HG02852 (cell line): ENCODE data around the gene TRMT61A.

Source experiments
- ATAC-seq: cut with Tn5 transposase; IDR thresholded peaks from one replicate; pipeline ENCODE4 v1.9.1; 2021; ENCODE audit warnings: mild to moderate bottlenecking, moderate library complexity; ENCODE audit not compliant: unreplicated experiment

TRMT61A gene

DNA sequence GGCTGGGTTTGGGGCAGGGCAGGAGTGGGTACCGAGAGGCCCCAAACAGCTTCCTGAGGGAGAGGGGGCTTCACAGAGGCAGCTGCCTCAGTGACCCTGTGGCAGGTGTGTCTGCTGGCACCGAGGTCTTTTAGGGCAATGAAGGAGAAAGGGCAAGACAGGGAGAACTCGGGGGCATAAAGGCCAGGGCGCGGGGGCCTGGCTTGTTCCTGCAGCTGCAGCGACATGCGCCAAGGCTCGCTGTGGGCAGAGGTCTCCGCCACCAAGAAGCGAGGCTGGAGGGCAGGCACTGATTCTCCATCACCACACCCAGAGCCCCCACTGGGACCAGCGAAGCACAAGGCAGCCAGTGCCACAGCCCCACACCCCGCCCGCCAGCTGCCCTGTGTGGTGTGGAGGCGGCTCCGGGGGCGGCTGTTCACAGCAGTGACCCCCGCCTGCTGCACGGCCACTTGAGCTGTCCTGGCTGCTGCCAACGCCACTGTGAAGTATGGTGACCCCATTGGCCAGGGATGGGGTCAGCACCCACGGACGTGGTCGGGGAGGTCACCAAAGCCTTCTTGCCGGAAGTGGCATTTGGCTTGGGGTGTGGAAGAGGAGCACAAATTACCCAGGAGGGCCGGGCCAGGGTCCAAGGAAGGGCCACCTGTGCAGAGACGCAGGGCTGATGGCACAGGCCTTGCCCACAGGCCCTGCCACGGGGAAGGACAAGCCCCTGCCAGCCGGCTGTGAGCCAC lies 17.1 kb downstream of the TRMT61A start:
- ATAC-seq: no peak

DNA sequence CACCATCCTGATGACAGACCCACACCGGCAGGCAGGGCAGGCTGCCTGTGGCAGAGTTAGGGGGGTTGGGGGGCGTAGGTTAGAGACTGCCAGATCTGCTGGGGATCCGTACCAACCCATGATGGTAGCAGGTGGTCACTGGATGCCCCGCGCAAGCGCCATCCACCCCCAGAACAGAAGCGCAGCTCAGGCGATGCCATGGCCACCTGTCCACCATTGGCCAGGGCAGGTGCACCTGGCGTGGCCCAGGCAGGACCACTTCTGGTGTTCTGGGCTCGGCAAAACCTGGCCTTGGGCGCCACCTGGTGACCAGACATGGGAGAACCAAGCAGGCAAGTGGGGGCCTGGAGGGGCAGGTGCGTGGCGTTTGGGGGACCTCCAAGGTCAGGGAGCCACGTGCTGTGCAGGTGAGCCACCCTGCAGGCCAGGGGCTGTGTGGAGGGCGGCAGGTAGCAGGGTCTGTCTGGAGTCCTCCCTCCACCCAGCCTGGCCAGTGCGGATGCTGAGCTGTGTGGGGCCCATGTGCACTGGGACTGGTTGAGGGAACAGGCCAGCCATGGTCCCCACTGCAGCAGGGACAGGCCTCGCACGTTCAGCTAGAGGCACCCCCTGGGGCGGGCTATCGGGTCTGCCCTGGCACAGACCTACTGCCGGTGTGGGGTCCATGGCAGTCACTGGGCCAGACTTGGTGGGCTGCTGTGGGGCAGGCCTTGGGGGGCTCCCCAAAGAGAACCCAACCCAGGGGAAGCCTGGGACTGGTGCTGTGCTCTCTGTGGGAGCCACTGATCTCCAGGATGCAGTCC lies 17.9 kb downstream of the TRMT61A start:
- no peak for ATAC-seq

- ATAC-seq: no peak
Observed at GRCh38 chr14:103547455-103547940, 18.5 kb downstream of the TRMT61A start.

- no peak for ATAC-seq
Observed at GRCh38 chr14:103547941-103548462, 19.0 kb downstream of the TRMT61A start.

DNA sequence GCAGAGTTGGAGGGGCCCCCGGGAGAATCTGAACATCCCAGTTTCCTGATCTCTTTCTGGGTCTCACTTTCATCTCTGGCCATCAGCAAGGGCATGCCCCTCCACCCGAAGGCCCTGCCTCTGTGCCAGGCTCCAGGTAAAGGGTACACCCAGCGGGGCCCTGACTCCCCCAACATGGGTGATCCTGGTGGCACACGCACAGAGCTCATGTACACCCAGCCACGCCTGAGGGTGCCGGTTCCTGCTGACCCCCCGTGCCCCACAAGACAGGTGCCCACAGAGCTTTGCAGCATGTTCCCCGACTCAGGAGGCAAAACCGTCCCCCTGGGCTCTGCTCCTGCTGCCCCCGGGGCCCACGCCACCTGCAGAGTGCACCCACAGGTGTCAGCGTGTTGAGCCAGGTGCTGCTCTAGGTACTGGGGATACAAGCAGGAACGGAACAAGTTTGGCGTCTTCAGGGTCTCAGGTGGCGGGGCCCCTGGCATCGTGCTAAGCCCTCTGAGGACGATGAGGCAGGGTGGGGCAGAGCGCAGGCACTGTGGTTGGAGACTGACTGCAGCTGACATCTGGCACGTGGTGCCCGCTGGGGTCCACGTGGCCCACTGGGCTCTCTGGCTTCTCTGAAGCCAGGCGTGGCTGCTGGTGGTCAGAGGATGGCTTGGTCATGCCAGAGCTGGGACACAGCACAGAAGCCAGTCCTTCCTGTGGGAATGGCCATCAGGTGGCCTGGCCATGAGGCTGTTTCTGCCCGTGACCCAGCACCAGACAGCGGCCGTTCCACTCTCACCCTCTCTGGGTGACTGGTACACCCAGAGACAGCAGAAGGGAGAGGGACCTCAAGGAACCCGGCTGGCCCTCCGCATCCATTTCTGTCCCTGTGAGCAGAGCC lies 19.7 kb downstream of the TRMT61A start:
- no peak for ATAC-seq

- ATAC-seq: no peak
Observed at GRCh38 chr14:103549361-103550311, 20.6 kb downstream of the TRMT61A start.

- no peak for ATAC-seq
Observed at GRCh38 chr14:103550451-103551337, 21.7 kb downstream of the TRMT61A start.

DNA sequence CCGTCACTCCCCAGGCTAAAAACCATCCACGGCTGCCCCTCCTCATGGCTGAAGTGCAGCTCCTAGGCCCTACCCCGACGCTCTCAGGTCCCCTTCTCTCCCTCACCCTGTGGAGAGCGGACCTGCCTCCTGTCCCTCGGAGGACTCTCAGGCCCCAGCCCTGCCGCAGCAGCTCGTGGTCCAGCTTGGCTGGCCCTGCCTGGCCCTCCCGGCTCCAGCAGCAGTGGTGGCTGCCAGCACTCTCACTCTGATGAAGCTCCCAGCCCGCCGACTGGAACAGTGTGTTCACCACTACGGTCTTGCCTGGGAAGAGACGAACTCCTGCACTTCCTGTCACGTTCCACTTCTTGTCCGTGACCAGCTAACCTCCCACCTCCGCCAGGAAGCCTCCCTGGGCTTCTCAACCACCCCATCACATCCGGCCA lies 22.4 kb downstream of the TRMT61A start:
- no peak for ATAC-seq

DNA sequence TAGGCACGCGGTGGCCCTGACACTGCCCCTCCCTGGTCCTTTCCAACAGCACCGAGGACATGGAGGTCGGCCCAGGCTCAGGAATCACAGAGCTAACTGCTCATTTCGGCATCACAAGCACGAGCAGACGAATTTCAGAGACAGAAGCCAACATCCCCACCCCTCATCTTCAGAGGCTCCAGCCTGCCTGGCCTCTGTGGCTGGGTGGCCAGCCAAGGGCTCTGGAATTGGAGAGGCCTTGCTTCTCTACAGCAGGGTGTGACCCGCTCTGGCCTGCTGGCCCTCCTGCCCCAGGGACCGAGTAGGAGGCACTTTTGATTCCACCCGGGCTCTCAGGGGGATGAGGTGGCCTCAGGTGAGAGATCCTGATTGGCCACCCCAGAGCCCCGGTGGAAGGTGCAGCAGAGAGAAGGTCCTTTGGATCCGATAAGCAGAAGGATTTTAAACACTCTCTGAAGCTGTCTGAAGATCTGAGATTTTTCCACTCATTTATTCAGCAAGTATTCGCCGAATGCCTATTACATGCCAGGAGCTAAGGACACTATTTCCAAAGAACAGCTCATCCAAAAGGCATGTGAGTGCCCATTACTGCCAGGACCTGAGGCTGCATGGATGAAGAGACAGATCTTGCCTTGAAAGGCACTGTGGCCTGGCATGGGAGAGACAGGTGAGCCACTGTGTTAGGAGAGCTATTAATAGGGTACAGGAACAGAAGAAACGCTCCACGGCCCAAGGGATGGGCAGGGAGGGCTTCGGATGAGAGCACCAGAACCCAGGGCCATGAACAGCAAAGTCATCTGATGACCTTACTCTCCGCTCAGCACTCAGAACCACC lies 23.2 kb downstream of the TRMT61A start:
- no peak for ATAC-seq

DNA sequence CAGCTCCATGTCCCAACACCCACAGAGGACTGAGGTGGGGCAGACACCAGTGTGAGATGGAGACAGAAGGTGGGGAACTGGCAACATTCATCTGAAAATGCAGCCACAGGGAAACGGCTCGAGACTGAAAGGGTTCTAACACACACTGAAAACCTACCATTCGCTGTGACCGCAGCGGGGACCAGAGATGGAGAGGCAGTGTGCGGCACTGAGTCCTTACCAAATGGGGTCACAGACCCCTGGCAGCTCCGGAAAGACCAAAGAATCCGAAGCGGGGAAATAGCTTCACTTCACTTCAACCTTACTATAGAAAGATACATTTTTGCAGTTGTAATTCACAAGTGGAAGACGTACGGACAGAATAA lies 23.8 kb downstream of the TRMT61A start:
- no peak for ATAC-seq

- no peak for ATAC-seq
Observed at GRCh38 chr14:103555559-103556337, 26.8 kb downstream of the TRMT61A start.

- ATAC-seq: no peak
Observed at GRCh38 chr14:103556946-103557758, 28.2 kb downstream of the TRMT61A start.

DNA sequence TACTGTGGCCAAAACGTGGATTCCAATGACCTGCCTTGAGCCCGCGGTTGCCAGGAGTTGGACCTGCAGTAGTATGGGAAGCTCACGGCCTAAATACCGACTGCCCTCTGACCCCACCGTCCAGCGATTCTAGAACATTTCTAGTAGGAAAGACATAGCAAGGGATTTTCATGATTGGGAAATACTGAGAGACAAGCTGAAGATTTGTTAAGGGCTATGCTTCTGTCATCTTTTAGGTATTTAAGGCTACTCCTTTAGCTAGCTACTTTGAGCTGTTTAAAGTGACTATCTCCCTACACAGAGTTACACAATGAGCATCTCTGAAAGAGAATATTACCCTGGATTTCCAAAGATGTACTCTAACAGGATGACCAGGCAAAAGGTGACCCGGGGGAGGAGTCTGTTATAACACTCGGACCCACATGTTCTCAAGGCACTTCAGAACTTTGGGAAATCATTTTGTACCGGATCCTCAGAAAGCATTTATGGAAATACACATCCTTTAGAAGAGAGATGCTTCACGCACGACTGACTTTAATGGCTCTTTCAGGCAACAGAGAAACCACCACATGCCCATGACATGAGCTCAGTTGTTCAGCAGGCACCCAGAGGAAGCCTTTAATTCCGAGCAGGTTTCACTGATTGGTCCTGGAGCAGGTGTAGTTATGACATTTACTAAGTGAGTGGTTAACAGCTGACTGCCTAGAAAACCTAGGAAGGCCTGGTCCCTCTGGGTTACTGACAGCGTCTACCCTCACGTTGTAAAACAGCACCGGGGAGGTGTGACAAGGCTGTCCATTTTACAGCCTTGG lies 29.3 kb downstream of the TRMT61A start:
- ATAC-seq: no peak

GRCh38 chr14:103559766-103560165 lies 30.8 kb downstream of the TRMT61A start:
- no peak for ATAC-seq

- no peak for ATAC-seq
Observed at GRCh38 chr14:103560691-103561090, 31.7 kb downstream of the TRMT61A start.
